Activated B cell treated with CpG ODN at 0.5 μM for 24 hours (primary cell): ENCODE measurements around the gene ARHGAP10. TPM values are rescaled to one million over a fixed set of nuclear protein-coding genes. Genes with fewer than 3 reads are reported as not detected.

Source experiments
- ATAC-seq: fragments of 200-7000 bp; cut with Tn5 transposase; one replicate; pipeline ENCODE4 v1.10.0; 2021; ENCODE audit warnings: low read depth, mild to moderate bottlenecking, moderate library complexity
- CTCF ChIA-PET: fragments of 350-600 bp; sonication (Branson Sonifier 250); formaldehyde crosslinking; loops from one replicate; lab custom pipeline; 2021; ENCODE audit warnings: antibody characterized with exemption; lab: Charles Lee
- POLR2A ChIA-PET: fragments of 350-600 bp; sonication (Branson Sonifier 250); formaldehyde crosslinking; loops from one replicate; lab custom pipeline; 2021; ENCODE audit warnings: antibody characterized with exemption; lab: Charles Lee
- DNase-seq: peaks from one replicate; pipeline ENCODE4 v3.0.0; 2022
- H3K27ac Mint-ChIP-seq: one replicate; pipeline ENCODE4 v1.8.0; 2020; ENCODE audit warnings: mixed read lengths
- H3K27me3 Mint-ChIP-seq: one replicate; pipeline ENCODE4 v1.8.0; 2021; ENCODE audit warnings: mixed read lengths
- H3K36me3 Mint-ChIP-seq: one replicate; pipeline ENCODE4 v1.8.0; 2021; ENCODE audit warnings: low read depth, mixed read lengths
- H3K4me1 Mint-ChIP-seq: one replicate; pipeline ENCODE4 v1.8.0; 2021; ENCODE audit warnings: mixed read lengths
- H3K4me3 Mint-ChIP-seq: one replicate; pipeline ENCODE4 v1.8.0; 2020; ENCODE audit warnings: mild to moderate bottlenecking, mixed read lengths
- H3K9me3 Mint-ChIP-seq: one replicate; pipeline ENCODE4 v1.8.0; 2020; ENCODE audit warnings: mixed read lengths
- CTCF ChIP-seq: fragments of 200-600 bp; IDR thresholded peaks from one replicate; pipeline ENCODE4 v1.8.0; 2022; ENCODE audit warnings: antibody characterized with exemption, mild to moderate bottlenecking
- intact Hi-C: fragments of 100-400 bp; cut with micrococcal nuclease; formaldehyde crosslinking; loops from one replicate; pipeline ENCODE4 v1.15.1; 2024
- total RNA-seq: library from RNA; stranded (reverse); gene quantifications from 2 replicates; pipeline ENCODE4 v1.2.3, GENCODE V29; 2022

Gene ARHGAP10
- total RNA-seq, 1 donor from 2014 or later: 0.60 TPM

DNA sequence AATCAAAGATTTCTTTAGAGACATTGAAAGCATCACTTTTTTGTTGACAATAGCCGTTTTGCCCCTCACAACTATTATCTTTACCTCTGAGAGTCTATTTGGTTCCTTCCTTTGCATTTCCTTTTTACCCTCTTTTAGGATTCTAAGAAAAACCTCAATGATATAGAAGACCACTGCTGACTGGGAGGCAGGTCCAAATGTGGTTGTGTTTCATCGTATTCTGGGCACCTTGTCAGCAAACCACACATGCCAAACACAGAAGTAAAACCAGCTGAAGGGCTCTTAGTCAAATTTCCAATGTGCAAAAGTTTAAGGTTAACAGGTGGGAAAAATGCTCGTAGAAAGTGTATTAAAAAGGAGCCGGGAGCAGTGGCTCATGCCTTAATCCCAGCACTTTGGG, 42.8 kb upstream of the ARHGAP10 start:
- ATAC-seq (no peak), DNase-seq (no peak)
- Mint-ChIP-seq H3K4me1 (peaks cover 9% of the 10 kb centered on the region), H3K9me3 (no peaks in the 10 kb centered on the region), H3K4me3 (no peak overlapping the region), H3K27ac (no peak overlapping the region), H3K27me3 (peaks cover 25% of the 10 kb centered on the region), H3K36me3 (peaks cover 4% of the 10 kb centered on the region)
- POLR2A ChIA-PET: no interaction called here
- TF ChIP-seq CTCF: no peak
- intact Hi-C loops: no loop called here
- CTCF ChIA-PET: no interaction called here

DNA sequence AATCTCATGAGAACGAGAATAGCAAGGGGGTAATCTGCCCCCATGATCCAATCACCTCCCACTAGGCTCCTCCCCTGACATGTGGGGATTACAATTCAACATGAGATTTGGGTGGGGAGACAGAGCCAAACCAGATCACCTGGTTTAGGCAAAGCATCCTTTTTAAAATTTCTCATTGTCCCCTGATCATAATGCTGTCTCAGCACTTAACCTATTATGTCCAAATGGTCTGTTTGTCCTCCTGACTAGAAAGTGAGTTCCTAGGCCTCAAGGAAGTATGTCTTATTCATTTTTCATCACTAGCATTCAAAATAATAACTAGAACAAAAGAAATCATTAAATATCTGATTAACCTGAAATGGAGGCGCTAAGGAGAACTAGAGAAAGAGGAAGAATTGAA, 40.1 kb upstream of the ARHGAP10 start:
- Mint-ChIP-seq H3K27me3 (peaks cover 22% of the 10 kb centered on the region), H3K27ac (no peak overlapping the region)

GRCh38 chr4:147693218-147693617, 38.7 kb upstream of the ARHGAP10 start:
- POLR2A ChIA-PET: no interaction called here
- Mint-ChIP-seq H3K4me3 (no peak overlapping the region), H3K36me3 (no peaks in the 10 kb centered on the region), H3K9me3 (no peaks in the 10 kb centered on the region), H3K4me1 (no peaks in the 10 kb centered on the region), H3K27me3 (peaks cover 22% of the 10 kb centered on the region), H3K27ac (no peak overlapping the region)
- DNase-seq (no peak), ATAC-seq (no peak)
- CTCF ChIA-PET: no interaction called here
- no peak for TF ChIP-seq CTCF
- intact Hi-C loops: no loop called here

More for the DNA sequence above, 40.1 kb upstream of the ARHGAP10 start:
- POLR2A ChIA-PET: no interaction called here
- Mint-ChIP-seq H3K4me3 (no peak overlapping the region), H3K36me3 (no peaks in the 10 kb centered on the region), H3K4me1 (no peaks in the 10 kb centered on the region), H3K9me3 (no peaks in the 10 kb centered on the region)
- intact Hi-C loops: no loop called here
- no peak for DNase-seq
- no peak for TF ChIP-seq CTCF
- CTCF ChIA-PET: no interaction called here
- no peak for ATAC-seq

- H3K27me3 Mint-ChIP-seq: peaks cover 14% of the 10 kb centered on the region
- no peak overlapping the region for H3K27ac Mint-ChIP-seq
- H3K4me1 Mint-ChIP-seq: no peaks in the 10 kb centered on the region
- DNase-seq: no peak
- peaks cover 2% of the 10 kb centered on the region for H3K9me3 Mint-ChIP-seq
- H3K4me3 Mint-ChIP-seq: no peak overlapping the region
- no peak for ATAC-seq
- no peak for TF ChIP-seq CTCF
- no peaks in the 10 kb centered on the region for H3K36me3 Mint-ChIP-seq
- intact Hi-C loops: no loop called here
- ChIA-PET POLR2A (no interaction called here), CTCF (interaction anchor here (1.1 kb wide), 1 partner anchor 170 kb away, joined by 3 read pairs; no protein-coding TSS in a partner anchor)
Observed at GRCh38 chr4:147696866-147697265, 35.0 kb upstream of the ARHGAP10 start.

DNA sequence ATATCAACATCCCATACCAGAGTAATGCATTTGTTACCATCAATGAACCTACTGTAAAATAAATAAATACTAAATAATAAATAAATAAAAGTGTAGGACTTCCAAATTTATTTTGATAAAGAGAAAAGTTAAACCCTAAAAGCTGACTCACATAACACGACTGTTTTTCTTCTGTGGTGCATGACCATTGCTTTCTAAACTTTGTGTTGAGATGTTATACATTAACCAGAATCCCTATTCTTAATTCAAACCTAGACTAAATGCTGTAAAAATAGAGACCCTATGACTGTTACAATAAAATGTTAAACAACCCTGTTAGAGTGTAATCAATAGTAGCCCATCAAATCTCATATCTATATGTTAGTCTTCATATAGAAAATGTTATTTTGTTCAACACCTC, 27.0 kb upstream of the ARHGAP10 start:
- ChIA-PET CTCF (interaction anchor here (1.9 kb wide), 1 partner anchor 162 kb away, joined by 5 read pairs; no protein-coding TSS in a partner anchor), POLR2A (no interaction called here)
- DNase-seq: no peak
- Mint-ChIP-seq H3K36me3 (no peaks in the 10 kb centered on the region), H3K4me1 (no peaks in the 10 kb centered on the region), H3K27me3 (peaks cover 1% of the 10 kb centered on the region), H3K9me3 (peaks cover 2% of the 10 kb centered on the region), H3K4me3 (no peak overlapping the region), H3K27ac (no peak overlapping the region)
- no peak for TF ChIP-seq CTCF
- ATAC-seq: no peak
- intact Hi-C loops: no loop called here
